ENCODE data around the gene ATG7. TPM values are rescaled to one million over a fixed set of nuclear protein-coding genes. Genes with fewer than 3 reads are reported as not detected.

ATG7 gene
- total RNA-seq, 2 donors from 2014 or later, result 33.9 to 38.4 TPM

- WGBS, 2 experiments (ENCODE audit: insufficient coverage in 1 of 2, insufficient read length in 1 of 2), result 90 to 94% methylated on average over 2 to 8 of the region's 8 CpGs
These were observed 249.0 kb downstream of the ATG7 start for GRCh38 chr3:11521167-11521566.

GRCh38 chr3:11522398-11522715 is 250.2 kb downstream of the ATG7 start:
- DNase-seq, result no peak
- Mint-ChIP-seq H3K27me3 (ENCODE audit: insufficient read depth) (no peaks in the 10 kb centered on the region), H3K4me3 (no peak overlapping the region), H3K4me1 (peaks cover 4% of the 10 kb centered on the region), H3K9me3 (no peaks in the 10 kb centered on the region), H3K27ac (no peak overlapping the region), H3K36me3 (ENCODE audit: low read depth) (no peaks in the 10 kb centered on the region)
- H3K27ac ChIP-seq (ENCODE audit: low read depth, low read length), result no peak overlapping the region
- H3K9ac ChIP-seq (ENCODE audit: extremely low read depth, low read length, poor library complexity, severe bottlenecking), result no peak overlapping the region
- no peaks in the 10 kb centered on the region for H3K9me3 ChIP-seq (ENCODE audit: control insufficient read depth, low read length)
- 88 to 100% methylated on average over 3 to 5 of the region's 5 CpGs for WGBS, 2 experiments (ENCODE audit: insufficient coverage in 1 of 2, insufficient read length in 1 of 2)
- no peaks in the 10 kb centered on the region for H3K36me3 ChIP-seq (ENCODE audit: control insufficient read depth, insufficient read depth, low read length)
- no peak overlapping the region for H3K4me3 ChIP-seq (ENCODE audit: low read length)
- H3K27me3 ChIP-seq (ENCODE audit: control insufficient read depth, insufficient read depth, low read length, poor library complexity, severe bottlenecking), result no peaks in the 10 kb centered on the region
- no peaks in the 10 kb centered on the region for H3K4me1 ChIP-seq (ENCODE audit: control insufficient read depth, insufficient read depth, low read length)
- no peak for TF ChIP-seq CTCF (conservative IDR thresholded peaks at IDR 0.05)

More at GRCh38 chr3:11521167-11521566, 249.0 kb downstream of the ATG7 start:
- H3K4me1 ChIP-seq (ENCODE audit: control insufficient read depth, insufficient read depth, low read length), result no peaks in the 10 kb centered on the region
- Mint-ChIP-seq H3K36me3 (ENCODE audit: low read depth) (no peaks in the 10 kb centered on the region), H3K27me3 (ENCODE audit: insufficient read depth) (no peaks in the 10 kb centered on the region), H3K9me3 (no peaks in the 10 kb centered on the region), H3K27ac (no peak overlapping the region), H3K4me3 (no peak overlapping the region), H3K4me1 (peaks cover 4% of the 10 kb centered on the region)
- no peaks in the 10 kb centered on the region for H3K36me3 ChIP-seq (ENCODE audit: control insufficient read depth, insufficient read depth, low read length)
- no peak overlapping the region for H3K9ac ChIP-seq (ENCODE audit: extremely low read depth, low read length, poor library complexity, severe bottlenecking)
- H3K9me3 ChIP-seq (ENCODE audit: control insufficient read depth, low read length), result no peaks in the 10 kb centered on the region
- H3K4me3 ChIP-seq (ENCODE audit: low read length), result no peak overlapping the region
- no peak for TF ChIP-seq CTCF (conservative IDR thresholded peaks at IDR 0.05)
- DNase-seq, result no peak
- no peak overlapping the region for H3K27ac ChIP-seq (ENCODE audit: low read depth, low read length)
- H3K27me3 ChIP-seq (ENCODE audit: control insufficient read depth, insufficient read depth, low read length, poor library complexity, severe bottlenecking), result no peaks in the 10 kb centered on the region

GRCh38 chr3:11522953-11523571 is 250.9 kb downstream of the ATG7 start:
- Histone ChIP-seq H3K36me3 (ENCODE audit: control insufficient read depth, insufficient read depth, low read length) (no peaks in the 10 kb centered on the region), H3K9ac (ENCODE audit: extremely low read depth, low read length, poor library complexity, severe bottlenecking) (no peak overlapping the region), H3K27ac (ENCODE audit: low read depth, low read length) (no peak overlapping the region), H3K9me3 (ENCODE audit: control insufficient read depth, low read length) (no peaks in the 10 kb centered on the region), H3K4me3 (ENCODE audit: low read length) (no peak overlapping the region), H3K4me1 (ENCODE audit: control insufficient read depth, insufficient read depth, low read length) (no peaks in the 10 kb centered on the region), H3K27me3 (ENCODE audit: control insufficient read depth, insufficient read depth, low read length, poor library complexity, severe bottlenecking) (no peaks in the 10 kb centered on the region)
- Mint-ChIP-seq H3K4me3 (no peak overlapping the region), H3K27me3 (ENCODE audit: insufficient read depth) (no peaks in the 10 kb centered on the region), H3K9me3 (no peaks in the 10 kb centered on the region), H3K27ac (no peak overlapping the region), H3K4me1 (peaks cover 4% of the 10 kb centered on the region), H3K36me3 (ENCODE audit: low read depth) (no peaks in the 10 kb centered on the region)
- TF ChIP-seq CTCF (conservative IDR thresholded peaks at IDR 0.05), result no peak
- DNase-seq, result no peak
- 92 to 93% methylated on average over 6 to 8 of the region's 8 CpGs for WGBS, 2 experiments (ENCODE audit: insufficient coverage in 1 of 2, insufficient read length in 1 of 2)
